Mesothelial cell of epicardium (in vitro differentiated cells): ENCODE results near the gene GIMAP8. TPM values are rescaled to one million over a fixed set of nuclear protein-coding genes. Genes with fewer than 3 reads are reported as not detected.

ENCODE experiments used
- DNase-seq, 2 experiments: peaks; one replicate each; pipeline ENCODE4 v3.0.0; 2021; ENCODE audit warnings: low spot score in 2 of 2; ENCODE audit not compliant: unreplicated experiment in 2 of 2
- H3K27ac Mint-ChIP-seq: 2 replicates; pipeline ENCODE4 v1.8.0; 2021; ENCODE audit warnings: mixed read lengths
- H3K27me3 Mint-ChIP-seq: 2 replicates; pipeline ENCODE4 v1.8.0; 2021; ENCODE audit warnings: low read depth, mixed read lengths
- H3K36me3 Mint-ChIP-seq: 2 replicates; pipeline ENCODE4 v1.8.0; 2021; ENCODE audit warnings: mixed read lengths
- H3K4me1 Mint-ChIP-seq: 2 replicates; pipeline ENCODE4 v1.8.0; 2021; ENCODE audit warnings: mixed read lengths
- H3K4me3 Mint-ChIP-seq: 2 replicates; pipeline ENCODE4 v1.8.0; 2021; ENCODE audit warnings: mild to moderate bottlenecking, moderate library complexity, mixed read lengths
- H3K9me3 Mint-ChIP-seq: 2 replicates; pipeline ENCODE4 v1.8.0; 2021; ENCODE audit warnings: mixed read lengths
- total RNA-seq: library from RNA; stranded (reverse); gene quantifications from 3 replicates; pipeline ENCODE4 v1.2.1, GENCODE V29; 2021
- TF ChIP-seq, protein P1 (sequence below): fragments of 200-600 bp; sonication (generic); IDR thresholded peaks from one replicate; pipeline ENCODE4 v1.5.0; 2021; ENCODE audit warnings: antibody characterized with exemption; ENCODE audit not compliant: unreplicated experiment

The GIMAP8 gene
- total RNA-seq, 1 donor from 2014 or later: not detected

DNA sequence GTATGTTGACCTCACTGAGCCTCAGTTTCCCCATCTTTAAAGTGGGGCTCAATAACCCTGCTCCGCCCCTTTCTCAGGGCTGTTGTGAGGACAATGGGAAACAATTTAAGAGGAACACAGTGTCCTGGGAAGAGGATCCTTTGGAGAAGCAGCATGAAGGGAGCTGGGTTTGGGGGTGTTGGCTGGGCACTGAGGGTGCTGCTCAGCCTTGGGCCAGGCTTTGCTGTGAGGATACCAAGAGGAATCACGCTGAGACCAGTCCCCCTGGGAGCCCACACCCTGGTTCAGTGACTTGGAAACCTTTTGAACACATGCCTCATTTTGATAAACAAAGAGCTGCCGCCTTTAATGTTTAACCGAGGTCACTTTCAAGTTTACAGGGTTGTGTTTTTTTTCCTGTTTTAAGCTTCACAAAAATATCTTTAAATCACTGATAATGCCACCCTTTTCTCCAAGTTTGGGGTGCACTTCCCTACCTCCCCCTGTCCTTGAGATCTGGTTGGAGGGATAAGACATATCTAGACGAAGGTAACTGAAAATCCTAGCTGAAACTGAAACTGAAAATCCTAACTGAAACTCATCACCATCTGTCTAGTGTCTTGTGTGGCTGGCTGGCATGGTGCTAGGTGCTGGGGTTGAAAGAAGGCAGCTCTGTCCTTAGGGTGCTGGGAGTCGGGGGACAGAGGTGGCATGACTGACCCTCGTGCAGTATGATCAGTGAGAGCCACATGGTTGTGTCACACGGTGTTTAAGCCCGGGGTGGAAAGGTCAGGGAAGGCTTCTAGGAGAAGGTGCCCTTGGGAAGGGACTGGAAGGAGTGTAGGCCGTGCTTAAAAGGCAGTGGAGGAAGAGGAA is 43.6 kb upstream of the GIMAP8 start:
- Mint-ChIP-seq H3K4me1 (peaks cover 39% of the 10 kb centered on the region), H3K4me3 (peak overlapping the region; percentile 84), H3K36me3 (peaks cover 7% of the 10 kb centered on the region), H3K27ac (peak overlapping the region; percentile 91), H3K9me3 (no peaks in the 10 kb centered on the region), H3K27me3 (no peaks in the 10 kb centered on the region)
- no peak for DNase-seq
- TF ChIP-seq, protein P1, sequence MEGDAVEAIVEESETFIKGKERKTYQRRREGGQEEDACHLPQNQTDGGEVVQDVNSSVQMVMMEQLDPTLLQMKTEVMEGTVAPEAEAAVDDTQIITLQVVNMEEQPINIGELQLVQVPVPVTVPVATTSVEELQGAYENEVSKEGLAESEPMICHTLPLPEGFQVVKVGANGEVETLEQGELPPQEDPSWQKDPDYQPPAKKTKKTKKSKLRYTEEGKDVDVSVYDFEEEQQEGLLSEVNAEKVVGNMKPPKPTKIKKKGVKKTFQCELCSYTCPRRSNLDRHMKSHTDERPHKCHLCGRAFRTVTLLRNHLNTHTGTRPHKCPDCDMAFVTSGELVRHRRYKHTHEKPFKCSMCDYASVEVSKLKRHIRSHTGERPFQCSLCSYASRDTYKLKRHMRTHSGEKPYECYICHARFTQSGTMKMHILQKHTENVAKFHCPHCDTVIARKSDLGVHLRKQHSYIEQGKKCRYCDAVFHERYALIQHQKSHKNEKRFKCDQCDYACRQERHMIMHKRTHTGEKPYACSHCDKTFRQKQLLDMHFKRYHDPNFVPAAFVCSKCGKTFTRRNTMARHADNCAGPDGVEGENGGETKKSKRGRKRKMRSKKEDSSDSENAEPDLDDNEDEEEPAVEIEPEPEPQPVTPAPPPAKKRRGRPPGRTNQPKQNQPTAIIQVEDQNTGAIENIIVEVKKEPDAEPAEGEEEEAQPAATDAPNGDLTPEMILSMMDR: no peak

DNA sequence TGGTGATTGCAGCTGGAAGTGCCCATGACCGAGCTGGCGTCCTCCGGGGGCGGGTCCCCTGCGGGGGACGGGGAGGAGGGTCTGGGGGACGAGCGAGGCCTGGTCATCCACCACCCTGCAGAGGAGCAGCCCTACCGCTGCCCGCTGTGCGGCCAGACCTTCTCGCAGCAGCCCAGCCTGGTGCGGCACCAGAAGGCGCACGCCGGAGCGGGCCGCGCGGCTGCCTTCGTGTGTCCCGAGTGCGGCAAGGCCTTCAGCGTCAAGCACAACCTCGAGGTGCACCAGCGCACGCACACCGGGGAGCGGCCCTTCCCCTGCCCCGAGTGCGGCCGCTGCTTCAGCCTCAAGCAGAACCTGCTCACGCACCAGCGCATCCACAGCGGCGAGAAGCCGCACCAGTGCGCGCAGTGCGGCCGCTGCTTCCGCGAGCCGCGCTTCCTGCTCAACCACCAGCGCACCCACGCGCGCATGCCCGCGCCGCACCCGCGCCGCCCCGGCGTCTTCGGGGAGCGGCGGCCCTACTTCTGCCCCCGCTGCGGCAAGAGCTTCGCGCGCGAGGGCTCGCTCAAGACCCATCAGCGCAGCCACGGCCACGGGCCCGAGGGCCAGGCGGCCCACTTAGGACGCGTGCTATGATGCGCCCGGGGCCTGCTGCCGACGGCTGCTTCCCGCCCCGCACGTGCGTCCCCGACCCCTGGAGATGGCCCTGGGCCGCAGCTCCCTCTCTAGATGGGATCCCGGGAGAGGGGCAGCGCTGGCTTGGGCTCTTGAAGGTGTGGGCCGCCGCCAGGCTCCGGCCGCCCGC is 42.6 kb upstream of the GIMAP8 start:
- TF ChIP-seq, protein P1: no peak
- H3K36me3 Mint-ChIP-seq: peaks cover 7% of the 10 kb centered on the region
- no peaks in the 10 kb centered on the region for H3K27me3 Mint-ChIP-seq
- H3K4me3 Mint-ChIP-seq: no peak overlapping the region
- no peaks in the 10 kb centered on the region for H3K9me3 Mint-ChIP-seq
- peaks cover 33% of the 10 kb centered on the region for H3K4me1 Mint-ChIP-seq
- H3K27ac Mint-ChIP-seq: no peak overlapping the region
- DNase-seq: no peak

DNA sequence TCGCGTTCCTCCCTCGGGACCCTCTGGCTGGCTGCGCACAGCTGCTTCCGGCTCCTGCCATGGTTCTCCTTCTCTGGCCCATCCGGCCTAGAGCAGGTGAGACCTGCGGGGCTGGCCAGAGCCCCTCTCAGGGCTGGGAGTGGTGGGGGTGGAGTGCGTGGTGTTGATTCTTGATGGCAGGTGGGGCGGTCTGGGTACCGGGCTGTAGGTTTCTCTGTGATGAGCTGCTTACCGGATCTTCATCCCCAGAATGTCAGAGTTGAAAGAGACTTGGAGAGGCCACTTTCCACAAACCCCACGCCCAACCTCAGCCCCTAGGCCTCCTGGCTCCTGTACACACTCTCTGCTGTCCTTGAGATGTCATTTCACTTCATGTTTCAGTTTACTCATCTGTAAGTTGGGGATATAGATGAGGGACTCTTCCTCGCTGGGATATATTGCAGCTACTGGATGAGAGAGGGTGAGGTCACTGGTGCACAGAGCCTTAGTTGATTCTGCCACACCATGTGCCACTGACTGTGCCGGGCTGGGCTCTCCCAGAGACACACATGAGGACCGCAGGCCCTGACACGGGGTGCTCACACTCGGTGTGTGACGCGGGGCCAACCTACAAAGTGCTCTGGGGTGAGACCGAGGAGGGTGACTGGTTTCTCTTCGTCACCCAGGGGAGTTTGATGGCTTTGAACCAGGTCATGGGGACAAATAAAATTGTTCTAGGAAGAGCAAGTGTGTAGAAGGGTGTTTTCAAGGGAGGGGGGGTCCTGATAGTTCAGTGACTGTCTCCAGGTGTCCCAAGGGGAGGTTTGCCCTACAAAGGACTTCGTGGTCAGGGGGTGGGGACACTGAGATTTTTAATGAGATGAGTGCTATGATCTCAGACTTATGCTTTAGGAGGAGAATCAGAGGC is 41.8 kb upstream of the GIMAP8 start:
- Mint-ChIP-seq H3K36me3 (peaks cover 7% of the 10 kb centered on the region), H3K9me3 (no peaks in the 10 kb centered on the region), H3K27me3 (no peaks in the 10 kb centered on the region), H3K27ac (peak overlapping the region; percentile 64), H3K4me3 (no peak overlapping the region), H3K4me1 (peaks cover 27% of the 10 kb centered on the region)
- no peak for DNase-seq
- TF ChIP-seq, protein P1: no peak

DNA sequence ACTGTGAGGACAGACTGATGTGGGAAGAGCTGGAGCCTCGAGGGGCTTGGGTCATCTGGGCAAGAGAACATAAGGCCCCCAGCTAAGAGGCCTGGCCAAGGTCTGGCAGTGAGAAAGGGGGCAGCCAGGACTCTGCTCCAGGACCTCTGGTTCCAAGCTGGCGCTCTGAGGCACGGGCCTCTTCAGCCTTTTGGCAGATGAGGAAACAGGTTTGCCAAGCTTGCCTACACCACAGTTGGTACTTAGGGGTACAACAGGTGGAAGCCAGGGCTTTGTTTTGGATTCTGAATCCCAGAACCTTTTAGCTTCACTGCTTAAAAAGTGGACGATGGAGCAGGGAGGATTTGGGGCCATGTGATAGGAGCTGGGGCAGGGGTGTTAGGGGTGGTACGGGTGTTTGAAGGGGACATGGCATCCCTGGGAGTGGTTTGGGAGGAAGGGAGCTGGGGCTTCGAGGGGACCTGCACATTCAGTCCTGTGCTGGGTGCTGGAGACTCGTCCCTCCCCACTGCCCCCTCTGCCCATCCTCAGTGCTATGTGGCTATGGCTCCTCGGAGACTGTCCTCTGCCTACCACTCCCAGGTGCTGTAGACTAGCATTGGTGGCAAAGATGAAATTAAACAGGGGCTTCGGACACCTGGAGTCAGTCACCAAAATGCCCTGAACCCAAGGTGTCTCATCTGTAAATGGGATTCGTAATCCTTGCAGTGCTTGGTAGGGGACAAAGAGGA is 41.0 kb upstream of the GIMAP8 start:
- DNase-seq: no peak
- Mint-ChIP-seq H3K9me3 (no peaks in the 10 kb centered on the region), H3K27ac (no peak overlapping the region), H3K4me1 (peaks cover 20% of the 10 kb centered on the region), H3K36me3 (peaks cover 7% of the 10 kb centered on the region), H3K27me3 (no peaks in the 10 kb centered on the region), H3K4me3 (no peak overlapping the region)
- TF ChIP-seq, protein P1: no peak

DNA sequence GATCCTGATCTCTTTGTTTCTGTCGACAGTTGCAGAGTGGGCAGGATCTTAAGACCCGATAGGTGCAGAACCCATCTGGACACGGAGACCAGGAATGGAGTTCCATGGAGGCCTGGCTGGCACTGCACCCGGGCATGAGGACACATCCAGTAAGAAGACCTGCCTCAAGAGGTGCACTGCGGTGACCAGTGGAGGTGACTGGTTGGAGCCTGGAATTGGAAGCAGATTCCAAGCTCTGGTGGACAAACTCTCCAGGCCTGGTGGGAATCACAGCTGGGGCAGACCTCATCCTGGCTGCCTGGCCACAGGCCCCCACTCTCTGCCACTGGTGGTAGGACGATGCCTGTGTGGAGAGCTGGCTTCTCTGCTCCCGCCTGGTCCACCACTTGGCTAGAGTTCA is 40.3 kb upstream of the GIMAP8 start:
- peaks cover 18% of the 10 kb centered on the region for H3K4me1 Mint-ChIP-seq
- H3K27ac Mint-ChIP-seq: no peak overlapping the region
- H3K27me3 Mint-ChIP-seq: no peaks in the 10 kb centered on the region
- no peak overlapping the region for H3K4me3 Mint-ChIP-seq
- no peak for DNase-seq
- H3K9me3 Mint-ChIP-seq: no peaks in the 10 kb centered on the region
- peaks cover 7% of the 10 kb centered on the region for H3K36me3 Mint-ChIP-seq
- TF ChIP-seq, protein P1: no peak
